HL-60/S4 treated with phorbol 12-myristate 13-acetate at 8.2 ng/mL for 4 days and 3 days (cell line): ENCODE results near the gene ZDHHC4.

Source experiments
- in situ Hi-C: fragments of 300-500 bp; cut with MboI; formaldehyde crosslinking; loops from 2 replicates; pipeline ENCODE4 v1.15.0; 2022; ENCODE audit warnings: low sequenced_read_pairs

ZDHHC4 gene

GRCh38 chr7:6631605-6632004 lies 54.4 kb downstream of the ZDHHC4 start:
- in situ Hi-C loops = loop anchor here (25.0 kb wide), 1 partner anchor 106 kb away; no protein-coding TSS in a partner anchor

- in situ Hi-C loops = loop anchor here (25.0 kb wide), 1 partner anchor 103 kb away; no protein-coding TSS in a partner anchor
Measured at GRCh38 chr7:6634021-6634420, 56.8 kb downstream of the ZDHHC4 start.

DNA sequence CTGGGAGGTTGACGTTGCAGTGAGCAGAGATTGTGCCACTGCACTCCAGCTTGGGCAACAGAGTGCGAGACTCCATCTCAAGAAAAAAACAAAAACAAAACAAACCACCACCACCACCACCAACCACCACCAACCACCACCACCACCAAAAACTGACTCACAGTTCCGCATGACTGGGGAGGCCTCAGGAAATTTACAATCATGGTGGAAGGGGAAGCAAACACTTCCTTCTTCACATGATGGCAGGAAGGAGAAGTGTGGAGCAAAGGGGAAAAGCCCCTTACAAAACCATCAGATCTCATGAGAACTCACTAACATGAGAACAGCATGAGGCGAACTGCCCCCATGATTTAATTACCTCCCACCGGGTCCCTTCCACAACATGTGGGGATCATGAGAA lies 57.7 kb downstream of the ZDHHC4 start:
- in situ Hi-C loops = loop anchor here (25.0 kb wide), 1 partner anchor 102 kb away; no protein-coding TSS in a partner anchor

DNA sequence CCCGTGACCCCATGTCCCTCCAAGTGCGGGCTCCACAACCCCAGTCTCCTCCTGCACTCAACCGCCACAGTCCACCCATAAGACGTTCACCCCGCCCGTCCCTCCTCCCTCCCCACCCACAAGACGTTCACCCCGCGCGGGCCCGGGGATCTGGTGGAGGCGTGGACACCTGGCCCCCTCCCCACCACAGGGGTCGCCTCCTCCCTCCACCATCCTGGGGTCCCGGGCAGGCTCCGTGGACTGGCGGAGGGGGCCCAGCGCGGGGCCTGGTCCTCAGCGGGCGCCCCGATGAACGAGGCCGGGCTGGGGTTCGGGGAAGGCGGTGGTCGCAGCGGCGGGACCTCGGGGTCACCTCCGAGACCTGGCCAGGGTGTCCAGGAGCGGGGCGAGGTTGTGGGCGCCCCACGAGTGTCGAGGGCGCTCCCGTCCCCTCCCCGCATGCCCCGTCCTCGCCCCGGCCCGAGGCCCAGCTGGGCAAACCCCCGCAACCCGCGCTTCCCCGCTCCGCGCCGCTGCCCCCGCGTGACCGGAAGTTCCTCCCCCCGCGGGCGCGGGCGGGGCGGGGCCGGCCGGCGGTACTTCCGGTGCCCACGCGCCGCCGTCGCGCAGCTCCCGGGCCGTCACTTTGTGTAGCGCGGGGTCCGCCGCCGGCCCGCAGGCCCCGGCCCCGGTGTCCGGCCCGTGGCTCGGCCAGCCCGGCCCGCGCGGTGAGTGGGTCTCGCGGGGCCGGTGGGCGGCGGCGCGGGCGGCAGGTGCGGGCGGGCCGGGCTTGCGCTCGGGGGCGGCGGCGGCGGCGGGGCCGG lies 59.7 kb downstream of the ZDHHC4 start, which contains the start of gene ZNF316:
Gene ZNF316, plus strand, starts transcription at position 578 of the 803 bp plus-strand sequence. CDS start 5,092 bp downstream, outside the sequence.
- in situ Hi-C loops = loop anchor here (25.0 kb wide), 1 partner anchor 100 kb away; no protein-coding TSS in a partner anchor

GRCh38 chr7:6637544-6638229 lies 60.4 kb downstream of the ZDHHC4 start:
- in situ Hi-C loops = loop anchor here (25.0 kb wide), 1 partner anchor 100 kb away; no protein-coding TSS in a partner anchor
